ENCODE measurements around the gene CDKN1A.

DNA sequence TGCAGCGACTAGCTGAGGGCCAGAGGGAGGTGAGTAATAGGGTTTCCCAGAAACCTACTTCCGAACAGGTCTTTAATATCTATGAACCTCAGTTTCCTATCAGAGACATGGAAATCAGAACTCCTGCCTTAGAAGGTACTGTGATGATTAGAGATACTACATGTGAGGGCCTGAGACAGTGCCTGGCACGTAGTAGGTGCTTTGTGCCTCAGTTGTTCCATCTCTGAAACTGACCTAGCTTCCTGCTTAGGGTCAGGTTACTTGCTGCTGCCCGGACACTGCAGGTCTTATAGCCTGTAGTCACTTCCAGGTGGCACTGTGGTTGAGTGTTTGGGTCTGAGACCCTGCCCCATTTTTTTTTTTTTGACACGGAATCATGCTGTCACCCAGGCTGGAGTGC, 40.0 kb downstream of the CDKN1A start:
- TF ChIP-seq POLR2A (IDR thresholded peaks at IDR 0.05), result no peak
- TF ChIP-seq, protein P1, sequence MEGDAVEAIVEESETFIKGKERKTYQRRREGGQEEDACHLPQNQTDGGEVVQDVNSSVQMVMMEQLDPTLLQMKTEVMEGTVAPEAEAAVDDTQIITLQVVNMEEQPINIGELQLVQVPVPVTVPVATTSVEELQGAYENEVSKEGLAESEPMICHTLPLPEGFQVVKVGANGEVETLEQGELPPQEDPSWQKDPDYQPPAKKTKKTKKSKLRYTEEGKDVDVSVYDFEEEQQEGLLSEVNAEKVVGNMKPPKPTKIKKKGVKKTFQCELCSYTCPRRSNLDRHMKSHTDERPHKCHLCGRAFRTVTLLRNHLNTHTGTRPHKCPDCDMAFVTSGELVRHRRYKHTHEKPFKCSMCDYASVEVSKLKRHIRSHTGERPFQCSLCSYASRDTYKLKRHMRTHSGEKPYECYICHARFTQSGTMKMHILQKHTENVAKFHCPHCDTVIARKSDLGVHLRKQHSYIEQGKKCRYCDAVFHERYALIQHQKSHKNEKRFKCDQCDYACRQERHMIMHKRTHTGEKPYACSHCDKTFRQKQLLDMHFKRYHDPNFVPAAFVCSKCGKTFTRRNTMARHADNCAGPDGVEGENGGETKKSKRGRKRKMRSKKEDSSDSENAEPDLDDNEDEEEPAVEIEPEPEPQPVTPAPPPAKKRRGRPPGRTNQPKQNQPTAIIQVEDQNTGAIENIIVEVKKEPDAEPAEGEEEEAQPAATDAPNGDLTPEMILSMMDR (IDR thresholded peaks at IDR 0.05), result no peak
